Measurements from ENCODE around the gene RAB7A.

GRCh38 chr3:128727485-128727884, 1.5 kb downstream of the RAB7A start:
- TF ChIP-seq CTCF (conservative IDR thresholded peaks at IDR 0.05 in 1 of 2, IDR thresholded peaks at IDR 0.05 in 1 of 2; ENCODE audit: low read depth in 1 of 2, low read length in 2 of 2) (no peak), EZH2 (IDR thresholded peaks at IDR 0.05; ENCODE audit: low read length, missing control alignments) (no peak)

Measured in fibroblast of lung (primary cell).